H9 (cell line): ENCODE results near the gene ACTN3. TPM values are rescaled to one million over a fixed set of nuclear protein-coding genes. Genes with fewer than 3 reads are reported as not detected.

Experiments
- DNase-seq: peaks from one replicate; pipeline ENCODE4 v3.0.0-alpha.2; 2017
- H2AFZ ChIP-seq: one replicate; pipeline ENCODE4 v1.6.1; 2013; ENCODE audit warnings: mild to moderate bottlenecking, low read length, control low read depth, moderate library complexity
- H2AK5ac ChIP-seq: 2 replicates; pipeline ENCODE4 v1.6.1; 2013; ENCODE audit warnings: low read length, control low read depth, mixed read lengths; ENCODE audit not compliant: insufficient read length
- H2BK120ac ChIP-seq: one replicate; pipeline ENCODE4 v1.6.1; 2013; ENCODE audit warnings: low read depth, mild to moderate bottlenecking, low read length, control low read depth, inconsistent platforms; ENCODE audit not compliant: poor library complexity, severe bottlenecking
- H2BK12ac ChIP-seq: 2 replicates; pipeline ENCODE4 v1.6.1; 2013; ENCODE audit warnings: low read length, control low read depth, mixed read lengths, low read depth; ENCODE audit not compliant: insufficient read length
- H2BK15ac ChIP-seq: 2 replicates; pipeline ENCODE4 v1.6.1; 2013; ENCODE audit warnings: low read depth, low read length, control low read depth
- H2BK20ac ChIP-seq: one replicate; pipeline ENCODE4 v1.6.1; 2013; ENCODE audit warnings: low read depth, mild to moderate bottlenecking, low read length, control low read depth, inconsistent platforms; ENCODE audit not compliant: poor library complexity, severe bottlenecking
- H2BK5ac ChIP-seq: 2 replicates; pipeline ENCODE4 v1.6.1; 2013; ENCODE audit warnings: low read length, control low read depth, mixed read lengths; ENCODE audit not compliant: insufficient read length
- H3K14ac ChIP-seq: 2 replicates; pipeline ENCODE4 v1.6.1; 2013; ENCODE audit warnings: low read length, control low read depth; ENCODE audit not compliant: insufficient read depth
- H3K18ac ChIP-seq: 2 replicates; pipeline ENCODE4 v1.6.1; 2013; ENCODE audit warnings: low read depth, mild to moderate bottlenecking, mixed read lengths, low read length, control low read depth; ENCODE audit not compliant: insufficient read length
- H3K23ac ChIP-seq: 2 replicates; pipeline ENCODE4 v1.6.1; 2013; ENCODE audit warnings: low read length, control low read depth, mixed read lengths, low read depth; ENCODE audit not compliant: insufficient read length
- H3K23me2 ChIP-seq: 2 replicates; pipeline ENCODE4 v1.6.1; 2013; ENCODE audit warnings: low read depth, mild to moderate bottlenecking, mixed read lengths, low read length, control low read depth; ENCODE audit not compliant: insufficient read length, poor library complexity, severe bottlenecking
- H3K27ac ChIP-seq: 2 replicates; pipeline ENCODE4 v1.5.1; 2013; ENCODE audit warnings: low read length, control low read depth, mixed read lengths, low read depth; ENCODE audit not compliant: insufficient read length
- H3K27me3 ChIP-seq: 2 replicates; pipeline ENCODE4 v1.6.1; 2013; ENCODE audit warnings: low read length, control low read depth, inconsistent platforms; ENCODE audit not compliant: insufficient read depth
- H3K4ac ChIP-seq: 2 replicates; pipeline ENCODE4 v1.6.1; 2013; ENCODE audit warnings: low read depth, mild to moderate bottlenecking, control low read depth, inconsistent platforms, low read length, moderate library complexity
- H3K4me1 ChIP-seq: 2 replicates; pipeline ENCODE4 v1.6.1; 2013; ENCODE audit warnings: low read length, control low read depth, inconsistent platforms; ENCODE audit not compliant: insufficient read depth
- H3K4me2 ChIP-seq: 2 replicates; pipeline ENCODE4 v1.6.1; 2013; ENCODE audit warnings: low read length, control low read depth, mixed read lengths; ENCODE audit not compliant: insufficient read length, insufficient read depth
- H3K56ac ChIP-seq: 2 replicates; pipeline ENCODE4 v1.6.1; 2013; ENCODE audit warnings: low read depth, mild to moderate bottlenecking, mixed read lengths, low read length, control low read depth; ENCODE audit not compliant: insufficient read length
- H3K79me1 ChIP-seq: 2 replicates; pipeline ENCODE4 v1.6.1; 2013; ENCODE audit warnings: low read depth, mild to moderate bottlenecking, moderate library complexity, low read length, control low read depth, inconsistent platforms; ENCODE audit not compliant: insufficient read depth, poor library complexity, severe bottlenecking
- H3K79me2 ChIP-seq: 2 replicates; pipeline ENCODE4 v1.6.1; 2013; ENCODE audit warnings: low read length, control low read depth, inconsistent platforms; ENCODE audit not compliant: insufficient read depth
- H3K9ac ChIP-seq: 2 replicates; pipeline ENCODE4 v1.6.1; 2013; ENCODE audit warnings: low read length, control low read depth, mixed read lengths; ENCODE audit not compliant: insufficient read length; ENCODE audit errors: extremely low read depth
- H3K9me3 ChIP-seq: one replicate; pipeline ENCODE4 v1.6.1; 2013; ENCODE audit warnings: low read depth, low read length, inconsistent platforms; ENCODE audit not compliant: control insufficient read depth
- H3T11ph ChIP-seq: one replicate; pipeline ENCODE4 v1.6.1; 2013; ENCODE audit warnings: mild to moderate bottlenecking, low read length, control low read depth, inconsistent platforms
- H4K20me1 ChIP-seq: one replicate; pipeline ENCODE4 v1.6.1; 2013; ENCODE audit not compliant: control insufficient read depth, insufficient read length, insufficient read depth
- H4K5ac ChIP-seq: 2 replicates; pipeline ENCODE4 v1.6.1; 2013; ENCODE audit warnings: low read depth, mild to moderate bottlenecking, mixed read lengths, low read length, control low read depth; ENCODE audit not compliant: insufficient read length
- H4K8ac ChIP-seq: replicated peaks from 2 replicates; pipeline ENCODE4 v1.6.1; 2013; ENCODE audit warnings: low read length, control low read depth, mixed read lengths, low read depth; ENCODE audit not compliant: insufficient read length
- H4K91ac ChIP-seq: 2 replicates; pipeline ENCODE4 v1.6.1; 2013; ENCODE audit warnings: low read depth, mild to moderate bottlenecking, moderate library complexity, mixed read lengths, low read length, control low read depth; ENCODE audit not compliant: insufficient read length
- H3K27ac Mint-ChIP-seq, 3 experiments: 2 replicates in 2 of 3; 3 replicates in 1 of 3; pipeline ENCODE4 v1.8.0; 2020 to 2021; ENCODE audit warnings: mixed read lengths in 3 of 3, mild to moderate bottlenecking in 1 of 3, moderate library complexity in 1 of 3
- H3K27me3 Mint-ChIP-seq: 2 replicates; pipeline ENCODE4 v1.8.0; 2021; ENCODE audit warnings: low read depth, mild to moderate bottlenecking, moderate library complexity, mixed read lengths
- H3K36me3 Mint-ChIP-seq, 3 experiments: 2 replicates in 2 of 3; 3 replicates in 1 of 3; pipeline ENCODE4 v1.8.0; 2020 to 2021; ENCODE audit warnings: low read depth in 3 of 3, mixed read lengths in 3 of 3; ENCODE audit not compliant: insufficient read depth in 1 of 3
- H3K4me1 Mint-ChIP-seq, 2 experiments: 2 replicates each; pipeline ENCODE4 v1.8.0; 2020; ENCODE audit warnings: mixed read lengths in 2 of 2
- H3K4me3 Mint-ChIP-seq, 2 experiments: 2 replicates in 1 of 2; 3 replicates in 1 of 2; pipeline ENCODE4 v1.8.0; 2020 to 2021; ENCODE audit warnings: mild to moderate bottlenecking in 2 of 2, mixed read lengths in 2 of 2, moderate library complexity in 1 of 2
- H3K9me3 Mint-ChIP-seq, 2 experiments: 2 replicates in 1 of 2; 3 replicates in 1 of 2; pipeline ENCODE4 v1.8.0; 2020; ENCODE audit warnings: mild to moderate bottlenecking in 2 of 2, mixed read lengths in 2 of 2, moderate library complexity in 1 of 2
- WGBS: extraction: QIAGEN DNeasy Blood & Tissue Kit; methylation state at CpG from one replicate; pipeline ENCODE4 v1.1.7; 2013; ENCODE audit warnings: missing lambda C conversion rate, low lambda C conversion rate, mixed read lengths; ENCODE audit not compliant: insufficient read length; ENCODE audit errors: extremely low coverage; 5-methylcytosine and 5-hydroxymethylcytosine counted together
- total RNA-seq: library from RNA; stranded (reverse); gene quantifications from 2 replicates; pipeline ENCODE4 v1.2.1, GENCODE V29; 2021
- TF ChIP-seq, protein P1 (sequence below): fragments of 200-600 bp; sonication (generic); conservative IDR thresholded peaks from 3 replicates; pipeline ENCODE4 v1.8.0; 2021; ENCODE audit warnings: antibody characterized with exemption, mild to moderate bottlenecking

The ACTN3 gene
- total RNA-seq, 1 experiment from 2014 or later: 45.7 TPM

DNA sequence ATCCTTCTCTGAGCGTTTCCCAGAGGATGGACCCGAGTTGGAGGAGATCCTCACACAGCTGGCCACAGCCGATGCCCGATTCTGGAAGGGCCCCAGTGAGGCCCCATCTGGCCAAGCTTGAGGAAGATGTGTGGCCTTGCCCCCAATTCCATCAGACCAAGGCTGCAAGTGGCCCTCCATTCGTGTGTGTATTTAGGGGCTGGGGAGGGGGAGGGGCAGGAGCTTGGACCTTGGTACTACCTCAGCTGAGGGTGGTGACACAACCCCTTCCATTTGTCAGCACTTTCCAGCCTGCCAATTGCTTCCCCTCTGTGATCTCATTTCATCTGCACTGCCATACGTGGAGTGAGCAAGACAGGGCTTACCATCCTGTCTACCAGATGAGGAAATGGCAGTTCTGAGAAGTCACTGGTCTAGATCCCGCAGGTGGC lies 37.6 kb upstream of the ACTN3 start:
- Histone ChIP-seq H4K20me1 (no peaks in the 10 kb centered on the region), H2AFZ (no peak overlapping the region), H2BK5ac (no peak overlapping the region), H4K91ac (no peak overlapping the region), H2AK5ac (no peak overlapping the region), H3K9ac (no peak overlapping the region), H4K5ac (no peak overlapping the region), H3K14ac (no peak overlapping the region), H3K79me2 (no peaks in the 10 kb centered on the region), H3K27ac (no peak overlapping the region), H3K4me2 (no peak overlapping the region), H3T11ph (no peak overlapping the region), H3K27me3 (no peaks in the 10 kb centered on the region), H3K56ac (no peak overlapping the region), H2BK120ac (no peak overlapping the region), H3K23ac (no peak overlapping the region), H2BK15ac (no peak overlapping the region), H3K18ac (no peak overlapping the region), H3K4me1 (no peaks in the 10 kb centered on the region), H3K4ac (no peak overlapping the region), H3K79me1 (no peaks in the 10 kb centered on the region), H4K8ac (no peak overlapping the region), H3K9me3 (no peaks in the 10 kb centered on the region), H3K23me2 (peaks cover 7% of the 10 kb centered on the region), H2BK12ac (no peak overlapping the region), H2BK20ac (no peak overlapping the region)
- Mint-ChIP-seq H3K4me1 (peaks cover 9 to 10% of the 10 kb centered on the region in 2 experiments), H3K4me3 (no peak overlapping the region), H3K27me3 (no peaks in the 10 kb centered on the region), H3K36me3 (peaks cover 0 to 32% (median 9%) of the 10 kb centered on the region in 3 experiments; a peak in 5 of 7 replicates), H3K9me3 (no peaks in the 10 kb centered on the region), H3K27ac (no peak overlapping the region; a peak in 1 of 7 replicates)
- WGBS: no CpG with 5 or more reads among the region's 7 CpGs
- no peak for DNase-seq
- TF ChIP-seq, protein P1, sequence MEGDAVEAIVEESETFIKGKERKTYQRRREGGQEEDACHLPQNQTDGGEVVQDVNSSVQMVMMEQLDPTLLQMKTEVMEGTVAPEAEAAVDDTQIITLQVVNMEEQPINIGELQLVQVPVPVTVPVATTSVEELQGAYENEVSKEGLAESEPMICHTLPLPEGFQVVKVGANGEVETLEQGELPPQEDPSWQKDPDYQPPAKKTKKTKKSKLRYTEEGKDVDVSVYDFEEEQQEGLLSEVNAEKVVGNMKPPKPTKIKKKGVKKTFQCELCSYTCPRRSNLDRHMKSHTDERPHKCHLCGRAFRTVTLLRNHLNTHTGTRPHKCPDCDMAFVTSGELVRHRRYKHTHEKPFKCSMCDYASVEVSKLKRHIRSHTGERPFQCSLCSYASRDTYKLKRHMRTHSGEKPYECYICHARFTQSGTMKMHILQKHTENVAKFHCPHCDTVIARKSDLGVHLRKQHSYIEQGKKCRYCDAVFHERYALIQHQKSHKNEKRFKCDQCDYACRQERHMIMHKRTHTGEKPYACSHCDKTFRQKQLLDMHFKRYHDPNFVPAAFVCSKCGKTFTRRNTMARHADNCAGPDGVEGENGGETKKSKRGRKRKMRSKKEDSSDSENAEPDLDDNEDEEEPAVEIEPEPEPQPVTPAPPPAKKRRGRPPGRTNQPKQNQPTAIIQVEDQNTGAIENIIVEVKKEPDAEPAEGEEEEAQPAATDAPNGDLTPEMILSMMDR: no peak
